ENCODE results near the gene TSPAN16.

- TF ChIP-seq CTCF (IDR thresholded peaks at IDR 0.05; ENCODE audit: low read length) (peak; percentile 95), EZH2 (IDR thresholded peaks at IDR 0.05; ENCODE audit: borderline replicate concordance, low read length) (no peak)
Observed at GRCh38 chr19:11293433-11294389, 2.2 kb upstream of the TSPAN16 start.
